Large intestine (tissue), 3 donors: ENCODE data around the gene KLHL40. TPM values are rescaled to one million over a fixed set of nuclear protein-coding genes. Genes with fewer than 3 reads are reported as not detected.

Source experiments
- DNase-seq, 2 donors: peaks; one replicate each; pipeline versions ENCODE4 v3.0.0 to v3.0.0-alpha.2; 2013
- H3K27ac ChIP-seq: one replicate; pipeline ENCODE4 v1.5.1; 2013; ENCODE audit warnings: low read length
- H3K27me3 ChIP-seq: 2 replicates; pipeline ENCODE4 v1.6.1; 2013; ENCODE audit warnings: low read length; ENCODE audit not compliant: control insufficient read depth, insufficient read depth
- H3K36me3 ChIP-seq: 2 replicates; pipeline ENCODE4 v1.6.1; 2013; ENCODE audit warnings: low read length; ENCODE audit not compliant: control insufficient read depth, insufficient read depth
- H3K4me1 ChIP-seq: one replicate; pipeline ENCODE4 v1.6.1; 2013; ENCODE audit warnings: low read length; ENCODE audit not compliant: control insufficient read depth, insufficient read depth
- H3K4me3 ChIP-seq: one replicate; pipeline ENCODE4 v1.5.1; 2013; ENCODE audit warnings: low read length
- H3K9me3 ChIP-seq: one replicate; pipeline ENCODE4 v1.6.1; 2013; ENCODE audit warnings: mild to moderate bottlenecking, low read depth, low read length, moderate library complexity; ENCODE audit not compliant: control insufficient read depth
- WGBS: methylation state at CpG from one replicate; pipeline ENCODE4 v1.1.5; 2013; ENCODE audit warnings: low lambda C conversion rate; ENCODE audit not compliant: insufficient coverage; 5-methylcytosine and 5-hydroxymethylcytosine counted together
- polyA plus RNA-seq: library from polyadenylated mRNA; unstranded; fragments of 120-200 nt; gene quantifications from one replicate; pipeline ENCODE4 v1.2.1, GENCODE V29; 2013

Gene KLHL40
- polyA plus RNA-seq, 1 donor: 0.25 TPM

DNA sequence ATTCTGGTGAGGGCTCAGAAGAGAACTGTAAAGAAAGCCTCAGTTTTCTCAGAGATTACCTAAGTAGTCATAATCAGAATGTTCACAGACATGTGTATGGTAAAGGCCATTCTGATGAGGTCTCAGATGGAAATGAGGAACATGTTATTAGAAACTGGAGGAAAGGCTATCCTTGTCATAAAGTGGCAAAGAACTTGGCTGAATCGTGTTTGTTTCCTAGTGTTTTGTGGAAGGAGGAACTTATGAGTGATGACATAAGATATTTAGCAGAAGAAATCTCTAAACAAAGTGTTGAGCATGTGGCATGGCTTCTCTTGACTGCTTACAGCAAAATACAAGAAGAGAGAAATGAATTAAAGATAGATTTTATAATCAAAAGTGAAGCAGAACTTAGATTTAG lies 12.8 kb upstream of the KLHL40 start:
- peaks cover 6% of the 10 kb centered on the region for H3K27me3 ChIP-seq

DNA sequence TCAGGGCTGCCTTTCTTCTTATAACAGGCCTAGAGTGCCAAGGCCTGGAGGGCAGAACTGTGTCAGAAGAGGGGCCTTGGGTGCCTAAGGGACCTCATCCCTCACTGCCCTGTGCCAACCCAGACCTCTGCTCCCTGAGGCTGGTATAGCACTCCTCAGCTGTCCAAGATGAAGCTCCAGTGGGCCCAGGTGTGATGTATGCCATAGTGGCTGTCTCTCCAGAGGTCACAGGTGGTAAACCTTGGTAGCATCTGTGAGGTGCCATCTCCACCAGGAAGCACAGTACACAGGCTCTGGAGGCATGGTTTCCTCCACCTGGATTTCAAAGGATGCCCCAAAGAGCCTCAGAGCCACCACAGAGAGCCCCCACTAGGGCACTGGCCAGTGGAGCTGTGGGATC lies 12.3 kb upstream of the KLHL40 start:
- Histone ChIP-seq H3K4me1 (no peaks in the 10 kb centered on the region), H3K9me3 (no peaks in the 10 kb centered on the region), H3K36me3 (no peaks in the 10 kb centered on the region), H3K4me3 (no peak overlapping the region), H3K27me3 (peaks cover 6% of the 10 kb centered on the region), H3K27ac (no peak overlapping the region)
- DNase-seq: no peak

More for the DNA sequence above, 12.8 kb upstream of the KLHL40 start:
- DNase-seq: no peak
- WGBS: no CpG with 5 or more reads among the region's 1 CpG
- Histone ChIP-seq H3K9me3 (no peaks in the 10 kb centered on the region), H3K27ac (no peak overlapping the region), H3K4me1 (no peaks in the 10 kb centered on the region), H3K36me3 (no peaks in the 10 kb centered on the region), H3K4me3 (no peak overlapping the region)

DNA sequence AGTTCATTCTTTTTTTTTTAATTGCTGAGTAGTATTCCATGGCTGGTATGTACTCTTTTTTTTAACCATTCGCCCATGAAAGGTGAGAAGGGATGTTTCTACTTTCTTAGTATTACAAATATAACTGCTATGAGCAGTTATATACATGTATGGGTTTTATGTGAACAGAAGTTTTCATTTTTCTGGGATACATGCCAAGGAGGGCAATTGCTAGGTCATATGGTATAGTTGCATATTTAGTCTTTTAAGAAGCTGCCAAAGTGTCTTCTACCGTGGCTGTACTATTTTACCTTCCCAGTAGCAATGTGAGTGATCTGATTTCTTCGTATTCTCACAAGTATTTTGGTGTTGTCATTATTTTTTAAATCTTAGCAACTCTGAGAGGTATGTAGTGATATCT lies 11.2 kb upstream of the KLHL40 start:
- H3K4me3 ChIP-seq: no peak overlapping the region
- no peak overlapping the region for H3K27ac ChIP-seq
- H3K4me1 ChIP-seq: no peaks in the 10 kb centered on the region
- no peaks in the 10 kb centered on the region for H3K9me3 ChIP-seq
- H3K36me3 ChIP-seq: no peaks in the 10 kb centered on the region
- WGBS: no CpG with 5 or more reads among the region's 3 CpGs
- DNase-seq: no peak
- H3K27me3 ChIP-seq: peaks cover 3% of the 10 kb centered on the region

DNA sequence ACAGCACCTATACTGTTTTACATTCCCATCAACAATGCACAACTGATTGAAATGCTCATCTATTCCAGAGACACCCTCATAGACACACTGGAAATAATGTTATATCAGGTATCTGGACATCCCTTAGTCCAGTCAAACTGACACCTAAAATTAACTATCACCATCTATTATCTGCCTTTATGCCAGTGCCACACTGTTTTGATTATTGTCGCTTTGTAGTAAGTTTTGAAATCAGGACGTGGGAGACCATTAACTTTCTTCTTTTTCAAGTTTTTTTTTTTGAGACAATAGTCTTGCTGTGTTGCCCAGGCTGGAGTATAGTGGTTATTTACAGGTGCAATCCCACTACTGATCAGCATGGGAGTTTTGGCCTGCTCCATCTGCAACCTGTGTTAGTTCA lies 9.4 kb upstream of the KLHL40 start:
- H3K9me3 ChIP-seq: no peaks in the 10 kb centered on the region
- WGBS: 100% methylated on average over 1 of the region's 2 CpGs
- H3K4me3 ChIP-seq: no peak overlapping the region
- no peak for DNase-seq
- no peaks in the 10 kb centered on the region for H3K4me1 ChIP-seq
- H3K27me3 ChIP-seq: peaks cover 7% of the 10 kb centered on the region
- no peaks in the 10 kb centered on the region for H3K36me3 ChIP-seq
- H3K27ac ChIP-seq: no peak overlapping the region

DNA sequence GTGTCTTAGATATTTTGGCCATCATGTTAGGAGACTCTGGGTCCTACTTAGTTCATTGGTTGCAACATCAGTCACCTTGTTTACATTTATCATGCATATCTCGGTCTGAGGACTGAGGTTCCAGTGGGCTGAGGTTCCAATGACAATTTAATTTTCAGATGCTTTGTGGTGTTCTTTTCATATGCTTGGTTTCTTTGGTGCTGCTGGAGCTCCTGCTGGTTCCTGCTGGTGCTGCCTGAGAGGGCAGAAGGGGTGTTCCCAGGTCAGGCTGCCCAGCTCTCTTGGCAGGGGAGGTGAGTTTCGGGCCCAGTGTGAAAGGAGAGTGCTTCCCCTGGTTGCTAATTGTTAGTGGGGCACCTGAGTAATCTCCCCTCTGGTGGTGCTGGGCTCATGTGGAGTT lies 6.9 kb upstream of the KLHL40 start:
- DNase-seq: no peak
- WGBS: no CpG with 5 or more reads among the region's 2 CpGs
- H3K4me1 ChIP-seq: no peaks in the 10 kb centered on the region
- H3K27ac ChIP-seq: no peak overlapping the region
- peaks cover 14% of the 10 kb centered on the region for H3K27me3 ChIP-seq
- H3K9me3 ChIP-seq: no peaks in the 10 kb centered on the region
- H3K4me3 ChIP-seq: no peak overlapping the region
- no peaks in the 10 kb centered on the region for H3K36me3 ChIP-seq

- Histone ChIP-seq H3K4me1 (no peaks in the 10 kb centered on the region), H3K27me3 (peaks cover 24% of the 10 kb centered on the region), H3K4me3 (no peak overlapping the region), H3K9me3 (no peaks in the 10 kb centered on the region), H3K36me3 (no peaks in the 10 kb centered on the region), H3K27ac (no peak overlapping the region)
- WGBS: no CpG with 5 or more reads among the region's 1 CpG
- DNase-seq: no peak
These were observed 5.1 kb upstream of the KLHL40 start for GRCh38 chr3:42680271-42680670.

GRCh38 chr3:42680806-42681205 lies 4.5 kb upstream of the KLHL40 start:
- Histone ChIP-seq H3K4me3 (no peak overlapping the region), H3K4me1 (no peaks in the 10 kb centered on the region), H3K9me3 (no peaks in the 10 kb centered on the region), H3K36me3 (no peaks in the 10 kb centered on the region), H3K27ac (no peak overlapping the region), H3K27me3 (peaks cover 29% of the 10 kb centered on the region)
- WGBS: no CpG with 5 or more reads among the region's 4 CpGs
- no peak for DNase-seq

DNA sequence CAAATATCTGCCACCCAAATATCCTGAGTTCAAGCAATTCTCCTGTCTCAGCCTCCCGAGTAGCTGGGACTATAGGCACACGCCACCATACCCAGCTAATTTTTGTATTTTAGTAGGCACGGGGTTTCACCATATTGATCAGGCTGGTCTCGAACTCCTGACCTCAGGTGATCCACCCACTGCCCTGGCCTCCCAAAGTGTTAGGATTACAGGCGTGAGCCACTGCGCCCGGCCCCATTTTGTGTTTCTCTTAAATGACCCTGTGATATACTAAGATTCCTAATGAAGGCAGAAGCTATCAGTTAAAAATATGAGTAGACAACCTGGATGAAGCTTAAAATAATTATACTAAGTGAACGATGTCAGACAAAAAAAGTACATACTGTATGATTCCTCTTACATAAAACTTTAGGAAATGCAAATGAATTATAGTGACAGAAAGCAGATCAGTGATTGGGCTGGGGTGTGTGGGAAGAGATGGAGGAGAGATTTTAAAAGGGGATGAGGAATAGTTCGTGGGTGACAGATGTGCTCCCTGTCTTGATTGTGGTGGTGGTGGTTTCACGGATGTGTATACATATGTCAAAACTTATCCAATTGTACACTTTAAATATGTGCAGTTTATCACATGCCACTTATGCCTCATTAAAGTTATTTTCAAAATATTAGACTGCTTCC lies 3.8 kb upstream of the KLHL40 start:
- Histone ChIP-seq H3K27ac (no peak overlapping the region), H3K4me1 (no peaks in the 10 kb centered on the region), H3K4me3 (no peak overlapping the region), H3K36me3 (no peaks in the 10 kb centered on the region), H3K9me3 (no peaks in the 10 kb centered on the region), H3K27me3 (peaks cover 36% of the 10 kb centered on the region)
- DNase-seq: no peak
- no CpG with 5 or more reads among the region's 10 CpGs for WGBS

GRCh38 chr3:42682301-42683070 lies 2.9 kb upstream of the KLHL40 start:
- H3K36me3 ChIP-seq: no peaks in the 10 kb centered on the region
- no peak overlapping the region for H3K27ac ChIP-seq
- H3K4me1 ChIP-seq: no peaks in the 10 kb centered on the region
- no peaks in the 10 kb centered on the region for H3K9me3 ChIP-seq
- 88% methylated on average over 3 of the region's 12 CpGs for WGBS
- DNase-seq: no peak
- peaks cover 46% of the 10 kb centered on the region for H3K27me3 ChIP-seq
- no peak overlapping the region for H3K4me3 ChIP-seq

- Histone ChIP-seq H3K4me3 (no peak overlapping the region), H3K9me3 (no peaks in the 10 kb centered on the region), H3K4me1 (no peaks in the 10 kb centered on the region), H3K36me3 (no peaks in the 10 kb centered on the region), H3K27me3 (peaks cover 50% of the 10 kb centered on the region), H3K27ac (no peak overlapping the region)
- peak; percentile 27 to 31 for DNase-seq
- no CpG with 5 or more reads among the region's 10 CpGs for WGBS
These were observed 1.3 kb upstream of the KLHL40 start for GRCh38 chr3:42683875-42684598.
